ENCODE results near the gene RAB1B. TPM values are rescaled to one million over a fixed set of nuclear protein-coding genes. Genes with fewer than 3 reads are reported as not detected.
A peak's percentile ranks its signal among the peaks of the same experiment; 100 is the strongest.

The RAB1B gene
- total RNA-seq, 1 donor from 2014 or later, result 120 TPM

GRCh38 chr11:66302656-66303055 lies 34.2 kb downstream of the RAB1B start:
- no peak for FAIRE-seq
- Mint-ChIP-seq H3K36me3 (ENCODE audit: low read depth, unreplicated experiment) (no peaks in the 10 kb centered on the region), H3K9me3 (ENCODE audit: unreplicated experiment) (no peaks in the 10 kb centered on the region)

GRCh38 chr11:66309475-66309874 lies 41.0 kb downstream of the RAB1B start:
- H3K27me3 Mint-ChIP-seq (ENCODE audit: low read depth, unreplicated experiment), result peaks cover 16% of the 10 kb centered on the region
- Histone ChIP-seq H3K27me3 (ENCODE audit: insufficient read depth, low read length) (no peaks in the 10 kb centered on the region), H4K20me1 (ENCODE audit: insufficient read depth, low read length) (peaks cover under 1% of the 10 kb centered on the region), H3K9ac (ENCODE audit: low read length) (no peak overlapping the region), H2AFZ (ENCODE audit: low read depth, low read length) (no peak overlapping the region), H3K36me3 (ENCODE audit: insufficient read depth, low read length) (no peaks in the 10 kb centered on the region), H3K27ac (ENCODE audit: low read depth, low read length) (no peak overlapping the region), H3K4me3 (ENCODE audit: insufficient read depth, low read depth, low read length) (no peak overlapping the region), H3K4me1 (ENCODE audit: insufficient read depth, low read length) (peaks cover 23% of the 10 kb centered on the region), H3K9me3 (ENCODE audit: insufficient read depth, low read depth, low read length) (no peaks in the 10 kb centered on the region), H3K4me2 (ENCODE audit: low read length) (no peak overlapping the region), H3K79me2 (ENCODE audit: insufficient read depth, low read length) (peaks cover 8% of the 10 kb centered on the region)
- H3K9me3 Mint-ChIP-seq (ENCODE audit: unreplicated experiment), result no peaks in the 10 kb centered on the region
- H3K27ac Mint-ChIP-seq (ENCODE audit: unreplicated experiment), result no peak overlapping the region
- H3K4me3 Mint-ChIP-seq (ENCODE audit: unreplicated experiment), result no peak overlapping the region
- H3K4me1 Mint-ChIP-seq (ENCODE audit: low read depth, unreplicated experiment), result peaks cover 11% of the 10 kb centered on the region
- TF ChIP-seq EZH2 (IDR thresholded peaks at IDR 0.05; ENCODE audit: insufficient read depth, low read length) (no peak), CTCF (IDR thresholded peaks at IDR 0.05; ENCODE audit: insufficient read depth, low read depth, low read length) (no peak)
- FAIRE-seq, result no peak
- no peak for DNase-seq (ENCODE audit: low read depth)
- no peaks in the 10 kb centered on the region for H3K36me3 Mint-ChIP-seq (ENCODE audit: low read depth, unreplicated experiment)

More at GRCh38 chr11:66302656-66303055, 34.2 kb downstream of the RAB1B start:
- H3K27ac Mint-ChIP-seq (ENCODE audit: unreplicated experiment), result no peak overlapping the region
- Histone ChIP-seq H3K9ac (ENCODE audit: low read length) (no peak overlapping the region), H3K27me3 (ENCODE audit: insufficient read depth, low read length) (no peaks in the 10 kb centered on the region), H3K4me2 (ENCODE audit: low read length) (no peak overlapping the region), H3K9me3 (ENCODE audit: insufficient read depth, low read depth, low read length) (no peaks in the 10 kb centered on the region), H3K79me2 (ENCODE audit: insufficient read depth, low read length) (no peaks in the 10 kb centered on the region), H4K20me1 (ENCODE audit: insufficient read depth, low read length) (no peaks in the 10 kb centered on the region), H3K27ac (ENCODE audit: low read depth, low read length) (no peak overlapping the region), H3K4me3 (ENCODE audit: insufficient read depth, low read depth, low read length) (no peak overlapping the region), H3K4me1 (ENCODE audit: insufficient read depth, low read length) (no peaks in the 10 kb centered on the region), H3K36me3 (ENCODE audit: insufficient read depth, low read length) (no peaks in the 10 kb centered on the region), H2AFZ (ENCODE audit: low read depth, low read length) (no peak overlapping the region)
- no peak overlapping the region for H3K4me3 Mint-ChIP-seq (ENCODE audit: unreplicated experiment)
- TF ChIP-seq EZH2 (IDR thresholded peaks at IDR 0.05; ENCODE audit: insufficient read depth, low read length), result no peak
- no peak for TF ChIP-seq CTCF (IDR thresholded peaks at IDR 0.05; ENCODE audit: insufficient read depth, low read depth, low read length)
- H3K27me3 Mint-ChIP-seq (ENCODE audit: low read depth, unreplicated experiment), result peaks cover 15% of the 10 kb centered on the region
- no peak for DNase-seq (ENCODE audit: low read depth)
- no peaks in the 10 kb centered on the region for H3K4me1 Mint-ChIP-seq (ENCODE audit: low read depth, unreplicated experiment)

GRCh38 chr11:66310324-66310723 lies 41.9 kb downstream of the RAB1B start:
- DNase-seq (ENCODE audit: low read depth), result no peak
- peaks cover 16% of the 10 kb centered on the region for H3K27me3 Mint-ChIP-seq (ENCODE audit: low read depth, unreplicated experiment)

More at GRCh38 chr11:66310324-66310723, 41.9 kb downstream of the RAB1B start:
- Histone ChIP-seq H3K79me2 (ENCODE audit: insufficient read depth, low read length) (peaks cover 17% of the 10 kb centered on the region), H4K20me1 (ENCODE audit: insufficient read depth, low read length) (peaks cover 7% of the 10 kb centered on the region), H3K4me2 (ENCODE audit: low read length) (no peak overlapping the region), H3K4me3 (ENCODE audit: insufficient read depth, low read depth, low read length) (no peak overlapping the region), H3K9me3 (ENCODE audit: insufficient read depth, low read depth, low read length) (no peaks in the 10 kb centered on the region), H2AFZ (ENCODE audit: low read depth, low read length) (no peak overlapping the region), H3K36me3 (ENCODE audit: insufficient read depth, low read length) (no peaks in the 10 kb centered on the region), H3K4me1 (ENCODE audit: insufficient read depth, low read length) (peaks cover 25% of the 10 kb centered on the region), H3K27ac (ENCODE audit: low read depth, low read length) (no peak overlapping the region), H3K9ac (ENCODE audit: low read length) (no peak overlapping the region), H3K27me3 (ENCODE audit: insufficient read depth, low read length) (no peaks in the 10 kb centered on the region)
- TF ChIP-seq EZH2 (IDR thresholded peaks at IDR 0.05; ENCODE audit: insufficient read depth, low read length) (no peak), CTCF (IDR thresholded peaks at IDR 0.05; ENCODE audit: insufficient read depth, low read depth, low read length) (no peak)
- H3K9me3 Mint-ChIP-seq (ENCODE audit: unreplicated experiment), result no peaks in the 10 kb centered on the region
- peak overlapping the region; percentile 18 for H3K27ac Mint-ChIP-seq (ENCODE audit: unreplicated experiment)
- no peaks in the 10 kb centered on the region for H3K36me3 Mint-ChIP-seq (ENCODE audit: low read depth, unreplicated experiment)
- no peak overlapping the region for H3K4me3 Mint-ChIP-seq (ENCODE audit: unreplicated experiment)
- FAIRE-seq, result no peak
- peaks cover 14% of the 10 kb centered on the region for H3K4me1 Mint-ChIP-seq (ENCODE audit: low read depth, unreplicated experiment)

Data from astrocyte (in vitro differentiated cells and primary cell).